Measurements from ENCODE around the gene SUN5. TPM values are rescaled to one million over a fixed set of nuclear protein-coding genes. Genes with fewer than 3 reads are reported as not detected.

The SUN5 gene
- total RNA-seq, 4 donors from 2014 or later, result not detected

DNA sequence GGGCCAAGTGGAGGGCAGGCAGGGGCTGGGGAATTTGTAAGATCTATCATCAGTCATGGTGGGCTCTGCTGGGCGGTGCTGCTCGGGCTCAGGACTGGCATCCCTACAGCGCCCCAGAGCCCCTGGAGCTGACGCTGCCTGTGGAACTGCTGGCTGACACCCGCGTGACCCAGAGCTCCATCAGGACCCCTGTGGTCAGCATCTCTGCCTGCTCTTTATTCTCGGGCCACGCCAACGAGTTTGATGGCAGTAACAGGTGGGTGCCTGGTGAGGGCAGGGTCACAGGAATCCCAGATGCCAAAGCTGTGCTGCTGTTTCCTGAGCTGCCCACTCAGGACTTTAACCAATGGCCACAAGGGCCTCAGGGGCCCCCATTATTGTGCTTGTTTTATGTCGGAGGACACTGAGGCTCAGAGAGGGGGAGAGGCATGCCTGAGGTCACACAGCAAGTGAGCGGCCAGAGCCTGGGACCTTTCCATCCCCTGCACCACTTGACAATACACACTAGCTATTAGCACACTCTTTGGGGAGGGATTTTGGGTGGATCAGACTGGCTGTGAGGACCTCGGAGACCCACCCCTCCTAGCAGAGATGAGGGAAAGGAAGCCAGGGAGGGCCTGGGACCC is 9.6 kb upstream of the SUN5 start:
- 78% methylated on average over 2 of the region's 12 CpGs for WGBS
- no peak for TF ChIP-seq EP300 (IDR thresholded peaks at IDR 0.05)
- TF ChIP-seq POLR2AphosphoS5 (IDR thresholded peaks at IDR 0.05), result no peak
- TF ChIP-seq POLR2A (IDR thresholded peaks at IDR 0.05), result no peak
- TF ChIP-seq, protein P1, sequence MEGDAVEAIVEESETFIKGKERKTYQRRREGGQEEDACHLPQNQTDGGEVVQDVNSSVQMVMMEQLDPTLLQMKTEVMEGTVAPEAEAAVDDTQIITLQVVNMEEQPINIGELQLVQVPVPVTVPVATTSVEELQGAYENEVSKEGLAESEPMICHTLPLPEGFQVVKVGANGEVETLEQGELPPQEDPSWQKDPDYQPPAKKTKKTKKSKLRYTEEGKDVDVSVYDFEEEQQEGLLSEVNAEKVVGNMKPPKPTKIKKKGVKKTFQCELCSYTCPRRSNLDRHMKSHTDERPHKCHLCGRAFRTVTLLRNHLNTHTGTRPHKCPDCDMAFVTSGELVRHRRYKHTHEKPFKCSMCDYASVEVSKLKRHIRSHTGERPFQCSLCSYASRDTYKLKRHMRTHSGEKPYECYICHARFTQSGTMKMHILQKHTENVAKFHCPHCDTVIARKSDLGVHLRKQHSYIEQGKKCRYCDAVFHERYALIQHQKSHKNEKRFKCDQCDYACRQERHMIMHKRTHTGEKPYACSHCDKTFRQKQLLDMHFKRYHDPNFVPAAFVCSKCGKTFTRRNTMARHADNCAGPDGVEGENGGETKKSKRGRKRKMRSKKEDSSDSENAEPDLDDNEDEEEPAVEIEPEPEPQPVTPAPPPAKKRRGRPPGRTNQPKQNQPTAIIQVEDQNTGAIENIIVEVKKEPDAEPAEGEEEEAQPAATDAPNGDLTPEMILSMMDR (IDR thresholded peaks at IDR 0.05), result no peak
- Histone ChIP-seq H3K4me1 (no peaks in the 10 kb centered on the region), H3K36me3 (no peaks in the 10 kb centered on the region), H3K4me3 (no peak overlapping the region), H3K27ac (no peak overlapping the region), H3K9me3 (no peaks in the 10 kb centered on the region), H3K27me3 (peaks cover 43% of the 10 kb centered on the region)
- DNase-seq (ENCODE audit: low spot score in 2 of 2), result no peak

DNA sequence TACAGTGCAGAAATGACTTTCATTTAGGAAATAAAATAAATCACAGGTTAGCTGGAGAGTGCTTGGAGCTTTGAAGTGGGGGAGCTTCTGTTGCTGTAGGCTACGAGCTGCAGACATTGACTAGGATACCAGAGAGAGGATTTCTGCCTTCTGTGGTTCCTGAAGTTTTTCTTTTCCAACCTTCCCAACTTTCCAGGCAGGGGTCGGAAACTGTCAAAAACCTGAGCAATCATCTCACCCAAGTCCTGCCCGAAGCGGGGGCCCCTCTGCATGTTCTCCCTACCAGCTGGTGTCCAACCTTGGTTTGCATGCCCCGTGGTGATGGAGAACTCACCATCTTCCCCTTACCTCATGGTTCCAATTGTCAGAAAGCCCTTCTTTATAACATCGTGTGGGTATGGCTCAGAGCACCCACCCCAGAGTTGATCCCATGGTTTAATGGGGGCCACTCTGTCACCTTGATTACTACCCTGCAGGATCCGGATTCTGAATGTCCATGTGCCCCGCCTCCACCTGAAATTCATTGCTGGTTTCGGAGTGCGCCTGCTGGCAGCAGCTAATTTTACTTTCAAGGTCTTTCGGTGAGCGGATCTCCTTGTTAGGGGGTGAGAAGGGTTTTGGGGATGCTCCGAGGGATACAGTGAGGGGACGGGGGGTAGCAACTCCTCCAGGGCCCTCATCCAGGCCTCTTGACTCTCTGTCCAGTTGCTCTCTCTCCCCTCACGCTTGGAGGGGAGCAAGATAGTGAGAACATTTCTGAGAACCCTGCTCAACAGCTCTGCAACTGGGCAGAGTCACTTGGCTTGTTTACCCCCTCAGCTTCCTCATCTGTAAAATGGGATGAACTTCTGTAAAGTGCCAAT is 8.3 kb upstream of the SUN5 start:
- no peaks in the 10 kb centered on the region for H3K9me3 ChIP-seq
- WGBS, result 76% methylated on average over 15 of the region's 15 CpGs
- H3K36me3 ChIP-seq, result no peaks in the 10 kb centered on the region
- TF ChIP-seq POLR2A (IDR thresholded peaks at IDR 0.05), result no peak
- no peak for TF ChIP-seq EP300 (IDR thresholded peaks at IDR 0.05)
- no peak for TF ChIP-seq POLR2AphosphoS5 (IDR thresholded peaks at IDR 0.05)
- TF ChIP-seq, protein P1 (IDR thresholded peaks at IDR 0.05), result no peak
- no peak overlapping the region for H3K27ac ChIP-seq
- no peak for DNase-seq (ENCODE audit: low spot score in 2 of 2)
- peaks cover 43% of the 10 kb centered on the region for H3K27me3 ChIP-seq
- H3K4me1 ChIP-seq, result no peaks in the 10 kb centered on the region
- no peak overlapping the region for H3K4me3 ChIP-seq

DNA sequence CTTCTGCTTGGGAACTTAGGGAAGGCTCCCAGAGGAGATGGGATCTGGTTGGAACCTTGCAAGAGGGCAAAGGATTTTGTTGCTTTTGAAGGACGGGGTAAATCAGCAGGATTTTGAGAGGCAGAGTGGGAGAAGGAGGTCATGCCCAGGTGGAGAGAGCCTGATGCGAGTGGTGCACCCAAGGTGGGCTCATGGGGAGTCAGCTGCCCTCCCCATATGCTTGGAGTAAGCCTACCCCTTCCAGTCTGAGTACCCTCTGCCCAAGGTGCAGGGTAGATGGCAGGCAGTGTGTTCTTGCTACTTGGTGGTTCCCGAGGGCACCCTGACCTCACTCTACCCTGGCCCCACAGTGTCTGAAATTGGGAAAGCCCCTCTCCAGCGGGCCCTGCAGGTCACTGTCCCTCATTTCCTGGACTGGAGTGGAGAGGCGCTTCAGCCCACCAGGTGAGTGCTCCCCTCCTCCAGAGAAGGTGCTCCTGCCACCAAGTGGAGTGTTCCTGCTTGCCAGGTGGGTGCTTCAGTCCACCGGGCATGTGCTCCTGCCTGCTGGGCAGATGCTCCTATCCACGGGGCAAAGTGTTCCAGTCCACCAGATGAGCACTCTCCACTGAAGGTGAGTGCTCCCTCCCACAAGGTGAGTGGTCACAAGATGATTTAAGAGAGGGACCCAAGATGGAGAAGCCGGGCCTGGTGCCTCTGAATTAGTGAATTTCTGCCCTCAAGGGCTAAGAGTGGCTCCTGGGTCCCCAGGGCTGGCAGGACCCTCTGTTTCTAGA is 6.6 kb upstream of the SUN5 start:
- H3K36me3 ChIP-seq, result no peaks in the 10 kb centered on the region
- no peak overlapping the region for H3K4me3 ChIP-seq
- no peaks in the 10 kb centered on the region for H3K9me3 ChIP-seq
- no peak for TF ChIP-seq POLR2A (IDR thresholded peaks at IDR 0.05)
- H3K27ac ChIP-seq, result no peak overlapping the region
- DNase-seq (ENCODE audit: low spot score in 2 of 2), result no peak
- H3K4me1 ChIP-seq, result no peaks in the 10 kb centered on the region
- H3K27me3 ChIP-seq, result peaks cover 32% of the 10 kb centered on the region
- 84% methylated on average over 4 of the region's 8 CpGs for WGBS

DNA sequence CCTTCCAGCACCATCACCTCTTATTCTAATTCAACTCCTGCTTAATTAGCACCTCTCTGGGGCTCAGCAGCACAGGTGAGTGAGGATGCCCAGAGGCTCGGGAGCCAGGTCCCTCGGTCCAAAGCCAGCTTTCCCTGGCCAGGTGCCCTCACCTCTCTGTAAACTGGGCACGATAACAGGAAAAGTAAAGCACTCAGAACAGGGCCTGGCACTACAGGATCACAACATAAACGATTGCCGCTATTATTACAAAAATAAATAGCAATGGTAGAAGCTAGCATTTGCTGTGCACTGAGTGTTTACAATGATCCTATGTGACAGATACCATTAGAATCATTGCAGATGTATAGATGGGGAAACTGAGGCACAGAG is 5.9 kb upstream of the SUN5 start:
- WGBS, result 60% methylated on average over 5 of the region's 5 CpGs
- H3K9me3 ChIP-seq, result peaks cover 3% of the 10 kb centered on the region
- H3K27me3 ChIP-seq, result peaks cover 28% of the 10 kb centered on the region
- H3K27ac ChIP-seq, result no peak overlapping the region
- no peaks in the 10 kb centered on the region for H3K36me3 ChIP-seq
- no peaks in the 10 kb centered on the region for H3K4me1 ChIP-seq
- no peak overlapping the region for H3K4me3 ChIP-seq
- TF ChIP-seq, protein P1 (IDR thresholded peaks at IDR 0.05), result no peak
- TF ChIP-seq EP300 (IDR thresholded peaks at IDR 0.05) (no peak), POLR2A (IDR thresholded peaks at IDR 0.05) (no peak), POLR2AphosphoS5 (IDR thresholded peaks at IDR 0.05) (no peak)
- DNase-seq (ENCODE audit: low spot score in 2 of 2), result no peak

DNA sequence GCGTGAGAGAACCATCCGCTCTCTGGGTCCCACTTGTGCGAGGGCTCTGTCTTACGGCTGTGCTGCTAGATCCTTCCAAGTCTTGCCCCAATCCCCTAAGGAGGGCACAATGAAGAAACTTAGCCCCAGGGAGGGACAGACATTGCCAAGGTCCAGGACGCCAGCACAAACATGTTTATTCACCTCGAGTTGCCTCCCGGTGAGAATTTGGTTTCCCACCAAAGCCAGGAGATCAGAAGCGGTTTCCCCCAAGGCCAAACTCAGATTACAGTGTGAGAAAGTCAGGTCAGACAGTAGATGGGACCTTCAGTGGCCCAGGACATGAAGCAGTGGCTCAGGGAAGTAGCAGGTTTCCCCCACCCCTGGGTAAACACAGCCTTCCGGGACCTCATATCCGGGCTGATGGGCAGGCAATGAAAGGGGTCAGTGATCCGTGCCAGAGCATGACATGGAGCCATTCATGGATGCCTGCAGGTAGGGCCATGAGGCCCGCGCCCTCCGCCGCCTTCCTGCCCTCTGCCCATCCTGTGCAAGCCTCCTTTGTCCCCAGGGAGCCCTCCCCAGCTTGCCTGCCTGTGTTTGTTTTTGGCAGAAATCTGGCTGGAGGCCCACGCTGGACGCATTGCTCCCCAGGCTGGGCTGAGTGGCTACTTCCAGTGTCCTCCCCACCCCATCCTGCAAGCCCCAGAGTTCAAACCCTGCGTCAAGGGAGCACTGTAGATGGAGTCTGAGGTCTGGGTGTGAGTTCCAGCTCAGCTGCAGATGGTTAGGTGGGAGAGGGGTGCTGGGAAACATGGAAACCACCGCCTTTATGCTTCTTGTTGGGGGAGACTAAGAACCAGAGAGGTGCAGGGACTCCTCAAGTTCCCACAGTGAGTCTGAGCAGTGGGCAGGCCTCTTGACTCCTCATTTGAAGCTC is 5.2 kb upstream of the SUN5 start:
- Histone ChIP-seq H3K9me3 (peaks cover 5% of the 10 kb centered on the region), H3K36me3 (no peaks in the 10 kb centered on the region), H3K27me3 (peaks cover 26% of the 10 kb centered on the region), H3K4me3 (no peak overlapping the region), H3K27ac (no peak overlapping the region), H3K4me1 (no peaks in the 10 kb centered on the region)
- WGBS, result 69% methylated on average over 13 of the region's 19 CpGs
- TF ChIP-seq, protein P1 (IDR thresholded peaks at IDR 0.05), result no peak
- DNase-seq (ENCODE audit: low spot score in 2 of 2), result no peak
